Measurements from ENCODE around the gene LMX1A. TPM values are rescaled to one million over a fixed set of nuclear protein-coding genes. Genes with fewer than 3 reads are reported as not detected.

Gene LMX1A
- total RNA-seq, 1 experiment from 2014 or later: not detected

- intact Hi-C loops (cut with micrococcal nuclease): no loop called here
- CTCF ChIA-PET: interaction anchor here (2.3 kb wide), 1 partner anchor 16 kb away, joined by 15 read pairs; no protein-coding TSS in a partner anchor
- no peak overlapping the region for H3K4me3 Mint-ChIP-seq (ENCODE audit: unreplicated experiment)
- no TSS peak for BruUV-seq (replicated peaks)
- DNase-seq (ENCODE audit: unreplicated experiment): no peak
- TF ChIP-seq, protein P1, sequence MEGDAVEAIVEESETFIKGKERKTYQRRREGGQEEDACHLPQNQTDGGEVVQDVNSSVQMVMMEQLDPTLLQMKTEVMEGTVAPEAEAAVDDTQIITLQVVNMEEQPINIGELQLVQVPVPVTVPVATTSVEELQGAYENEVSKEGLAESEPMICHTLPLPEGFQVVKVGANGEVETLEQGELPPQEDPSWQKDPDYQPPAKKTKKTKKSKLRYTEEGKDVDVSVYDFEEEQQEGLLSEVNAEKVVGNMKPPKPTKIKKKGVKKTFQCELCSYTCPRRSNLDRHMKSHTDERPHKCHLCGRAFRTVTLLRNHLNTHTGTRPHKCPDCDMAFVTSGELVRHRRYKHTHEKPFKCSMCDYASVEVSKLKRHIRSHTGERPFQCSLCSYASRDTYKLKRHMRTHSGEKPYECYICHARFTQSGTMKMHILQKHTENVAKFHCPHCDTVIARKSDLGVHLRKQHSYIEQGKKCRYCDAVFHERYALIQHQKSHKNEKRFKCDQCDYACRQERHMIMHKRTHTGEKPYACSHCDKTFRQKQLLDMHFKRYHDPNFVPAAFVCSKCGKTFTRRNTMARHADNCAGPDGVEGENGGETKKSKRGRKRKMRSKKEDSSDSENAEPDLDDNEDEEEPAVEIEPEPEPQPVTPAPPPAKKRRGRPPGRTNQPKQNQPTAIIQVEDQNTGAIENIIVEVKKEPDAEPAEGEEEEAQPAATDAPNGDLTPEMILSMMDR (IDR thresholded peaks at IDR 0.05; ENCODE audit: unreplicated experiment): no peak
- no peaks in the 10 kb centered on the region for H3K36me3 Mint-ChIP-seq (ENCODE audit: insufficient read depth, unreplicated experiment)
- H3K9me3 Mint-ChIP-seq (ENCODE audit: unreplicated experiment): no peaks in the 10 kb centered on the region
- H3K4me1 Mint-ChIP-seq (ENCODE audit: insufficient read depth, unreplicated experiment): no peaks in the 10 kb centered on the region
- no peak overlapping the region for H3K27ac Mint-ChIP-seq (ENCODE audit: low read depth, unreplicated experiment)
- H3K27me3 Mint-ChIP-seq (ENCODE audit: insufficient read depth, unreplicated experiment): peaks cover 73% of the 10 kb centered on the region
- POLR2A ChIA-PET: no interaction called here
Measured at GRCh38 chr1:165241952-165242351, 114.6 kb downstream of the LMX1A start.

DNA sequence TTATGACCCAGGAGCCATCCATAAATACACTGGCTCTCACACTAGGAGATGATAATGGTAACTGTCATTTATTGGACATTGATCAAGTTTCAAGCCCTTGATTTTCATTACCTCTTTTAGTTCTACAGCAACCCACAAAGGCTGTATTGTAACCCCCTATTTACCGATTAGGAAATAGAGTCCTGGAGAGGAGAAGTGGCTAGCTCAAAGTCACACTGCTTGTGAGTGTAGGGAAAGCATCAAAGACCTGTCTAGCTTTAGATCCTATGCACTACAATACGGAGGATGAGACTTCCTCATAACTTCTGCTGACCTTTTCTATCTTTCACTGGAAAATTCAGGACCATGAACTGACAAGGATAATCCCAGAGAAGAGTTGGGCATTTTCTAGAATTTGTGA lies 115.2 kb downstream of the LMX1A start:
- Mint-ChIP-seq H3K4me1 (ENCODE audit: insufficient read depth, unreplicated experiment) (no peaks in the 10 kb centered on the region), H3K36me3 (ENCODE audit: insufficient read depth, unreplicated experiment) (no peaks in the 10 kb centered on the region), H3K4me3 (ENCODE audit: unreplicated experiment) (no peak overlapping the region), H3K9me3 (ENCODE audit: unreplicated experiment) (no peaks in the 10 kb centered on the region), H3K27ac (ENCODE audit: low read depth, unreplicated experiment) (no peak overlapping the region), H3K27me3 (ENCODE audit: insufficient read depth, unreplicated experiment) (peaks cover 68% of the 10 kb centered on the region)
- CTCF ChIA-PET: interaction anchor here (0.7 to 2.3 kb wide), 3 partner anchors 16 to 96 kb away, joined by 3 to 15 read pairs (median 4); no protein-coding TSS in a partner anchor
- TF ChIP-seq, protein P1 (IDR thresholded peaks at IDR 0.05; ENCODE audit: unreplicated experiment): no peak
- intact Hi-C loops (cut with micrococcal nuclease): no loop called here
- BruUV-seq (replicated peaks): no TSS peak
- DNase-seq (ENCODE audit: unreplicated experiment): no peak
- POLR2A ChIA-PET: no interaction called here

DNA sequence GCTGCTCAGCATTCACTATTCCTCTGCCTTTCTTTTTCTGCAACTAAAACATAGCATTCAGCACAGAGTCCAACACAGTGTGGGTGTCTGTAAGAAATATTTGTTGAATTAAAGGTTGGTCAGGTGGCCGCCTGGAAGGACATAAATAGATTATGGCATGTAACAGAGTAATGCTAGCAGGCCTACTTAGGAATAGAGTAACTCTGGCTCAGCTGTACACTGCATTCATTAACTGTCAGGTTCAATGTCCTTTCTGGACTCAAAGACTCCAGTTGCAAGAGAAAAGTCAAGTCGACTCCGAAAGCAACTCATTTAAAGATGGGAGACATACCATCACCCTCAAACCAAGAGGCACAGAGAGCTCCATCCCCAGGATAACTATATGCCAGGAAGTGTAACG lies 116.0 kb downstream of the LMX1A start:
- H3K4me1 Mint-ChIP-seq (ENCODE audit: insufficient read depth, unreplicated experiment): no peaks in the 10 kb centered on the region
- no TSS peak for BruUV-seq (replicated peaks)
- intact Hi-C loops (cut with micrococcal nuclease): no loop called here
- H3K4me3 Mint-ChIP-seq (ENCODE audit: unreplicated experiment): no peak overlapping the region
- no peaks in the 10 kb centered on the region for H3K36me3 Mint-ChIP-seq (ENCODE audit: insufficient read depth, unreplicated experiment)
- peaks cover 60% of the 10 kb centered on the region for H3K27me3 Mint-ChIP-seq (ENCODE audit: insufficient read depth, unreplicated experiment)
- DNase-seq (ENCODE audit: unreplicated experiment): no peak
- ChIA-PET POLR2A (interaction anchor here (1.3 kb wide), 1 partner anchor 99 kb away, joined by 3 read pairs; no protein-coding TSS in a partner anchor), CTCF (interaction anchor here (0.7 to 2.3 kb wide), 10 partner anchors 12 to 132 kb away, joined by 3 to 15 read pairs (median 4); no protein-coding TSS in a partner anchor)
- H3K27ac Mint-ChIP-seq (ENCODE audit: low read depth, unreplicated experiment): no peak overlapping the region
- TF ChIP-seq, protein P1 (IDR thresholded peaks at IDR 0.05; ENCODE audit: unreplicated experiment): no peak
- no peaks in the 10 kb centered on the region for H3K9me3 Mint-ChIP-seq (ENCODE audit: unreplicated experiment)

DNA sequence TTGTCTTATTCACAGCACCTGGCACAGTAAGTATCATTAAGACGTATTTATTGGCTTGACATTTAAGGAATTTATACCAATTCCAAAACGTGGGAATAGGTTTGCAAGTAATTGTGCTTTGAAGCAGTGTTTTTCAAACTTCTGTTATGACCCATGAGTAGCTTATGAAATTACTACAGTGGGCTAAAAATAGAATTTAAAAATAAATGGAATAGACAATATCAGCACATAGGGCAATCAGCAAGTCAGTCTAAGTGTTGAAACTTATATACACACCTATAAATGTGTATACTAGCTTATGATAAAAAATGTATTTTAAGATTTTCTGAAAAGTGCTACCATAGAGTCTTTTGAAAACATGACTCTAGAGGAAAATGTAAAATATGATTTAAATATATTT lies 116.6 kb downstream of the LMX1A start:
- Mint-ChIP-seq H3K27me3 (ENCODE audit: insufficient read depth, unreplicated experiment) (peaks cover 59% of the 10 kb centered on the region), H3K4me3 (ENCODE audit: unreplicated experiment) (no peak overlapping the region), H3K9me3 (ENCODE audit: unreplicated experiment) (no peaks in the 10 kb centered on the region), H3K4me1 (ENCODE audit: insufficient read depth, unreplicated experiment) (no peaks in the 10 kb centered on the region), H3K27ac (ENCODE audit: low read depth, unreplicated experiment) (no peak overlapping the region), H3K36me3 (ENCODE audit: insufficient read depth, unreplicated experiment) (no peaks in the 10 kb centered on the region)
- DNase-seq (ENCODE audit: unreplicated experiment): no peak
- TF ChIP-seq, protein P1 (IDR thresholded peaks at IDR 0.05; ENCODE audit: unreplicated experiment): no peak
- ChIA-PET POLR2A (interaction anchor here (1.3 kb wide), 1 partner anchor 98 kb away, joined by 3 read pairs; no protein-coding TSS in a partner anchor), CTCF (interaction anchor here (0.7 to 2.3 kb wide), 7 partner anchors 12 to 129 kb away, joined by 3 to 15 read pairs (median 4); no protein-coding TSS in a partner anchor)
- no TSS peak for BruUV-seq (replicated peaks)
- intact Hi-C loops (cut with micrococcal nuclease): no loop called here
